ENCODE results near the gene ITGA8. TPM values are rescaled to one million over a fixed set of nuclear protein-coding genes. Genes with fewer than 3 reads are reported as not detected.

Gene ITGA8
- total RNA-seq, 2 experiments from 2014 or later = not detected

GRCh38 chr10:15743443-15743842 lies 23.7 kb upstream of the ITGA8 start:
- POLR2A ChIA-PET = no interaction called here

GRCh38 chr10:15742836-15743235 lies 23.1 kb upstream of the ITGA8 start:
- Mint-ChIP-seq H3K4me1 (no peaks in the 10 kb centered on the region), H3K4me3 (no peak overlapping the region), H3K27ac (no peak overlapping the region), H3K36me3 (ENCODE audit: low read depth) (no peaks in the 10 kb centered on the region), H3K27me3 (peaks cover 14% of the 10 kb centered on the region), H3K9me3 (no peaks in the 10 kb centered on the region)
- CTCF ChIA-PET = interaction anchor here (1.3 kb wide), 1 partner anchor 21 kb away, joined by 3 read pairs; no protein-coding TSS in a partner anchor
- POLR2A ChIA-PET = no interaction called here
- DNase-seq = no peak

More at GRCh38 chr10:15743443-15743842, 23.7 kb upstream of the ITGA8 start:
- no peaks in the 10 kb centered on the region for H3K9me3 Mint-ChIP-seq
- no peak for DNase-seq
- no peak overlapping the region for H3K27ac Mint-ChIP-seq
- no peak overlapping the region for H3K4me3 Mint-ChIP-seq
- H3K36me3 Mint-ChIP-seq (ENCODE audit: low read depth) = no peaks in the 10 kb centered on the region
- H3K4me1 Mint-ChIP-seq = no peaks in the 10 kb centered on the region
- H3K27me3 Mint-ChIP-seq = peaks cover 17% of the 10 kb centered on the region
- CTCF ChIA-PET = interaction anchor here (1.3 kb wide), 1 partner anchor 22 kb away, joined by 3 read pairs; no protein-coding TSS in a partner anchor

- CTCF ChIA-PET = no interaction called here
- H3K36me3 Mint-ChIP-seq (ENCODE audit: low read depth) = no peaks in the 10 kb centered on the region
Measured at GRCh38 chr10:15742102-15742501, 22.4 kb upstream of the ITGA8 start.

GRCh38 chr10:15741581-15741980 lies 21.9 kb upstream of the ITGA8 start:
- H3K4me1 Mint-ChIP-seq = no peaks in the 10 kb centered on the region
- no peak for DNase-seq
- peaks cover 7% of the 10 kb centered on the region for H3K27me3 Mint-ChIP-seq
- POLR2A ChIA-PET = no interaction called here
- H3K27ac Mint-ChIP-seq = no peak overlapping the region
- no peaks in the 10 kb centered on the region for H3K9me3 Mint-ChIP-seq
- no peak overlapping the region for H3K4me3 Mint-ChIP-seq
- CTCF ChIA-PET = no interaction called here
- no peaks in the 10 kb centered on the region for H3K36me3 Mint-ChIP-seq (ENCODE audit: low read depth)

More at GRCh38 chr10:15742102-15742501, 22.4 kb upstream of the ITGA8 start:
- H3K4me3 Mint-ChIP-seq = no peak overlapping the region
- DNase-seq = no peak
- no peaks in the 10 kb centered on the region for H3K4me1 Mint-ChIP-seq
- peaks cover 11% of the 10 kb centered on the region for H3K27me3 Mint-ChIP-seq
- no peaks in the 10 kb centered on the region for H3K9me3 Mint-ChIP-seq
- POLR2A ChIA-PET = no interaction called here
- H3K27ac Mint-ChIP-seq = no peak overlapping the region

- no peak for DNase-seq
- POLR2A ChIA-PET = no interaction called here
- no peak overlapping the region for H3K4me3 Mint-ChIP-seq
- H3K27me3 Mint-ChIP-seq = peaks cover 10% of the 10 kb centered on the region
- no peaks in the 10 kb centered on the region for H3K4me1 Mint-ChIP-seq
- no peaks in the 10 kb centered on the region for H3K9me3 Mint-ChIP-seq
- CTCF ChIA-PET = no interaction called here
- no peak overlapping the region for H3K27ac Mint-ChIP-seq
- no peaks in the 10 kb centered on the region for H3K36me3 Mint-ChIP-seq (ENCODE audit: low read depth)
Measured at GRCh38 chr10:15740261-15740660, 20.5 kb upstream of the ITGA8 start.

- Mint-ChIP-seq H3K4me3 (no peak overlapping the region), H3K36me3 (ENCODE audit: low read depth) (no peaks in the 10 kb centered on the region), H3K9me3 (no peaks in the 10 kb centered on the region), H3K27ac (no peak overlapping the region), H3K4me1 (no peaks in the 10 kb centered on the region), H3K27me3 (peaks cover 10% of the 10 kb centered on the region)
- no peak for DNase-seq
- POLR2A ChIA-PET = no interaction called here
- CTCF ChIA-PET = no interaction called here
Measured at GRCh38 chr10:15739254-15739970, 19.7 kb upstream of the ITGA8 start.

- POLR2A ChIA-PET = no interaction called here
- no peak for DNase-seq
Measured at GRCh38 chr10:15738270-15738925, 18.7 kb upstream of the ITGA8 start.

GRCh38 chr10:15737656-15738055 lies 17.9 kb upstream of the ITGA8 start:
- DNase-seq = no peak
- ChIA-PET CTCF (no interaction called here), POLR2A (no interaction called here)
- no peaks in the 10 kb centered on the region for H3K4me1 Mint-ChIP-seq
- no peak overlapping the region for H3K4me3 Mint-ChIP-seq
- H3K27me3 Mint-ChIP-seq = peaks cover 10% of the 10 kb centered on the region
- no peak overlapping the region for H3K27ac Mint-ChIP-seq
- no peaks in the 10 kb centered on the region for H3K9me3 Mint-ChIP-seq
- no peaks in the 10 kb centered on the region for H3K36me3 Mint-ChIP-seq (ENCODE audit: low read depth)

More at GRCh38 chr10:15738270-15738925, 18.7 kb upstream of the ITGA8 start:
- Mint-ChIP-seq H3K4me3 (no peak overlapping the region), H3K27me3 (peaks cover 10% of the 10 kb centered on the region), H3K9me3 (no peaks in the 10 kb centered on the region), H3K4me1 (no peaks in the 10 kb centered on the region), H3K27ac (no peak overlapping the region), H3K36me3 (ENCODE audit: low read depth) (no peaks in the 10 kb centered on the region)
- CTCF ChIA-PET = no interaction called here

- ChIA-PET POLR2A (no interaction called here), CTCF (no interaction called here)
- Mint-ChIP-seq H3K27ac (no peak overlapping the region), H3K36me3 (ENCODE audit: low read depth) (no peaks in the 10 kb centered on the region), H3K4me1 (no peaks in the 10 kb centered on the region), H3K9me3 (no peaks in the 10 kb centered on the region), H3K27me3 (peaks cover 6% of the 10 kb centered on the region), H3K4me3 (no peak overlapping the region)
- DNase-seq = no peak
Measured at GRCh38 chr10:15735763-15736162, 16.0 kb upstream of the ITGA8 start.

GRCh38 chr10:15730341-15730740 lies 10.6 kb upstream of the ITGA8 start:
- CTCF ChIA-PET = no interaction called here
- H3K4me3 Mint-ChIP-seq = no peak overlapping the region
- H3K9me3 Mint-ChIP-seq = no peaks in the 10 kb centered on the region
- no peaks in the 10 kb centered on the region for H3K36me3 Mint-ChIP-seq (ENCODE audit: low read depth)
- H3K27ac Mint-ChIP-seq = no peak overlapping the region
- H3K4me1 Mint-ChIP-seq = no peaks in the 10 kb centered on the region
- POLR2A ChIA-PET = no interaction called here
- H3K27me3 Mint-ChIP-seq = peaks cover 3% of the 10 kb centered on the region
- DNase-seq = no peak

GRCh38 chr10:15729890-15730289 lies 10.2 kb upstream of the ITGA8 start:
- Mint-ChIP-seq H3K4me1 (no peaks in the 10 kb centered on the region), H3K27me3 (peaks cover 3% of the 10 kb centered on the region), H3K9me3 (no peaks in the 10 kb centered on the region), H3K27ac (no peak overlapping the region), H3K36me3 (ENCODE audit: low read depth) (no peaks in the 10 kb centered on the region), H3K4me3 (no peak overlapping the region)
- ChIA-PET POLR2A (no interaction called here), CTCF (no interaction called here)
- DNase-seq = no peak

GRCh38 chr10:15726042-15726441 lies 6.3 kb upstream of the ITGA8 start:
- no peaks in the 10 kb centered on the region for H3K4me1 Mint-ChIP-seq
- H3K4me3 Mint-ChIP-seq = no peak overlapping the region
- DNase-seq = no peak
- POLR2A ChIA-PET = no interaction called here
- H3K27me3 Mint-ChIP-seq = peaks cover 23% of the 10 kb centered on the region
- H3K9me3 Mint-ChIP-seq = no peaks in the 10 kb centered on the region
- no peaks in the 10 kb centered on the region for H3K36me3 Mint-ChIP-seq (ENCODE audit: low read depth)
- H3K27ac Mint-ChIP-seq = no peak overlapping the region
- CTCF ChIA-PET = no interaction called here

GRCh38 chr10:15725603-15726002 lies 5.9 kb upstream of the ITGA8 start:
- DNase-seq = no peak
- Mint-ChIP-seq H3K36me3 (ENCODE audit: low read depth) (no peaks in the 10 kb centered on the region), H3K27me3 (peaks cover 25% of the 10 kb centered on the region), H3K9me3 (no peaks in the 10 kb centered on the region), H3K4me3 (no peak overlapping the region), H3K27ac (no peak overlapping the region), H3K4me1 (no peaks in the 10 kb centered on the region)
- ChIA-PET POLR2A (no interaction called here), CTCF (no interaction called here)

GRCh38 chr10:15724683-15725082 lies 5.0 kb upstream of the ITGA8 start:
- H3K36me3 Mint-ChIP-seq (ENCODE audit: low read depth) = no peaks in the 10 kb centered on the region
- H3K4me3 Mint-ChIP-seq = no peak overlapping the region
- H3K27ac Mint-ChIP-seq = no peak overlapping the region
- H3K4me1 Mint-ChIP-seq = no peaks in the 10 kb centered on the region
- CTCF ChIA-PET = interaction anchor here (1.5 kb wide), 1 partner anchor 139 kb away, joined by 3 read pairs; no protein-coding TSS in a partner anchor
- no peak for DNase-seq
- H3K27me3 Mint-ChIP-seq = peaks cover 31% of the 10 kb centered on the region
- POLR2A ChIA-PET = no interaction called here
- no peaks in the 10 kb centered on the region for H3K9me3 Mint-ChIP-seq

Data from activated CD4-positive, alpha-beta memory T cell treated with anti-CD3 and anti-CD28 coated beads, Interleukin-2, amount 10 ng/mL, durations not matched to agents 7 days and 5 days (primary cell).